HG03521 (cell line): ENCODE data around the gene TPI1.
"Not testable (repeated sequence)": the region's sequence is repeated elsewhere in the genome, so short reads cannot be mapped to it uniquely, and the experiment has no call there.

Experiments
- ATAC-seq: cut with Tn5 transposase; IDR thresholded peaks from one replicate; pipeline ENCODE4 v1.9.1; 2021; ENCODE audit warnings: mild to moderate bottlenecking, moderate library complexity; ENCODE audit not compliant: unreplicated experiment

Gene TPI1

GRCh38 chr12:6866920-6867412 lies 365 bp upstream of the TPI1 start:
- ATAC-seq, result no peak

DNA sequence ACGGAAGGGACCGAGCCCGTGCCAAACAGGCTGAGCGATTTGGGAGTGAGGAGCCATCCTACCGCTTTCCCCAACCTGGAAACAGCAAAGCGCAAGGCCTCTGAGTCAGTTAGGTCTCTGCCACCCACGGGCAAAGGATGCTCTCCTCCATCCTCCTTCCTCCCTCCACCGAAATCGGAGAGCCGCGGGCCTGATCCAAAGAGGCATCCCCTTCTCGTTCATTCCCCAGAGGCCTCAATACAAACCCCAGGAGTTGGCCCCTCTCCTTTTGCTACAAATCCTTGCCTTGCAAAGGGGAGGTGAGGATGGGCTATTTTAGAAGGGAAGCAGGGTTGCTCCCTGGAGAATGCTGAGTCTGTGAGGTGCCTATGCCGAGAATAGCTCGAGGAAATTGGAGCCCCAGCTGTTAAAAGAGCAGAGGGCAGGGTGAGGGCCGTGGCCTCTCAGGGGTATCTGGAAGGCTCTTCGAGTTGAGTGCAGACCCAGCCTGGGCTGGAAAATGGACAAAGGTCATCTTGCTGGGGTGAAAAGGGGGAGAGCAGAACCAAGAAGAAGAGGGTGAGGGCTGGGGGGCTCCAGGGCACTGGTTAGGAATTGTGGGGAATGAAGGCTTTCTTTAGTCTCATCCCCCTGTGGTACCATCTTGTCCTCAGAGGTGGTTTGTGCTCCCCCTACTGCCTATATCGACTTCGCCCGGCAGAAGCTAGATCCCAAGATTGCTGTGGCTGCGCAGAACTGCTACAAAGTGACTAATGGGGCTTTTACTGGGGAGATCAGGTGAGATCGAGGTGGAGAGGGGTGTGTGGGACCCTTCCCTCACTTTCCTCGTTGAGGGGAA lies 1.1 kb downstream of the TPI1 start:
- no peak for ATAC-seq

GRCh38 chr12:6869049-6870021 lies 2.0 kb downstream of the TPI1 start:
- ATAC-seq, result no peak

- ATAC-seq, result not testable (repeated sequence)
These were observed 3.0 kb downstream of the TPI1 start for GRCh38 chr12:6870304-6870703.

DNA sequence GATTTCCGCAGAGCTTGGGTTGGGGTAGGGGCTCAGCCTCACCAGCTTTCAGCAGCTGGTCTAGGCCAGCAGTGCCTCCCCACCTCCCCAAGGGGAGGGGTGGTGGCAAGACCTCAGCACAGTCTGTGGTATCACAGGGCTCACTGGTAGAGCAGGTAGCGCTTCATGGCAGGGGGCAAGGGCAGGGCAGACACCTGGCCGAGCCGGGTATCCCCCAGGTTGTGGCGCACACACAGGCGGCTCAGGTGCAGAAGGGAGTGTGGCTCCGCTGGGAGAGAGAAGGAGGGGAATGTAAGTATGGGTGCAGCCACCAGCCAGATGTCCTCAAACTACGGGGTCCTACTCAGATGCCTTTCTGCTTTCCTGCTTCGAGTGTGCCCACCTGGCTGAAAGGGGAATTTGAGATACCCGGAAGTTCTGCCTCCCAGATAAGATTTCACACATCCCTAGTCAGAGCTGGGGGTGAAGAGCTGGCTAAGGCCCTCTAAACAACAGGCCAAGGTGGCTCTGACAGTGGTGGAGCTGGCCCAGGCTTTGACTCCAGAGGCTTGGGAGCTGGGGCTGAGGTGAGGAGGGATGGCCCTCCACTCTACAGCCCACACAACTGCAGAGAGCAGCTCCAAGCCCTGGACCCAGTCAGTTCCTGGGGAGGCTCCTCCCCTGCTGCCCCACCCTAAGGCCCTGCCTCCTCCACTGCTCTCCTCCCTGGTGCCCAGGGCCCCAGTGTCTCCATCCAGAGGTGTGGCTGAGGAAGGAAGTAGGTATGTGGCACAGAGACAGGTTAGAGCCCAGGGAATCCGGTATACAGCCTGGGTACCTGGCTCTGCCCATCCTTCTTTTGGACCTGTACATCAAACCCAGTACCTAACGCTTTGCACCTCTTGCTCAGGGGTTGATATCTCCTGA lies 4.0 kb downstream of the TPI1 start:
- ATAC-seq, result no peak

DNA sequence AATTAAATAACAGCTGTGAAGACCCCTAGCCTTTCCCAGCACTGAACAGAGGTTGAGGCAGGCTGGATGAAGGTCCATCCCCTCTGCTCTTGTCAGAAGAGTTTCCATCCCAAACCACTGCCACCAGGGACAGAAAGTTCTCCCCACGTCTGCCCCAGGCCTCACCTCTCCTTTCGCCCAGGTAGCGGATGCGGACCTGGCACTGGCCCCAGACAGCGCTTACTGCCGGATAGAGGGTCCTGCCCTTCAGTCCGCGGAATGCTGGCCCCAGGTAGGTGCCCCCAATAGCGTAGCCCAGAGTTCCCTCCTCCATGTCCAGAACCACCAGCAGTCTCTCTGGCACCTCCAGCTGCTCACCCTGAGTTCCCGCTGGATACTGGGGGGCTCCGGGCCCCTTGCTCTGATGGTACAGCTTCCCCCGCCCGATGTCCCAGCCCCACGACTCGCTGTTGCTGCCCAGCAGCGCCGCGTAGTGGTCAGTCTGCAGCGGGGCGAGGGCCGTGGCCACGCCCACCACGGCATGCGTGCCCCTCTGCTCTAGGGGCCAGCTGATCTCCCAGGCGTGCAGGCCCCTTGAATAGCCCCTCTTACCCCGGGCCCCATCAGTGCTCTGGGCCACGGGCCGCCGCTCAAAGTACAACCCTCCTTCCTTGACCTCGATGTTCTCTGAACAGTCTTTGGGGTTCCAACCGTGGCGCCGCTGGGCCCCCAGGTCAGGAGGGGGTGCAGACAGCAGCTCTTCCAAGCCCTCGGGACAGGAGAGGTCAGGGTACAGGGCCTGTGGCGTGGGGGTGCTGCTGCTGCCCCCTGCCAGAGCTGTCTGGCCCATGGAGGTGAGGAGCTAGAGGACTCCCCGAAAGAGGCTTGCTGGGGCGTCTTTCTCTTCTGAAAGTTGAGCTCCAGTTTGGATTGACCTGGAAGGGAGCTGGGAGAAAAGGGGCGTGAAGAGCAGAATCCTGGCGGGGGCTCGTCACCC lies 5.0 kb downstream of the TPI1 start:
- ATAC-seq, result peak; percentile 24

GRCh38 chr12:6873094-6874014 lies 6.0 kb downstream of the TPI1 start, which contains the start of gene SPSB2:
SPSB2 (minus strand) TSS chr12:6873303; CDS start chr12:6872901, 402 bp downstream.
- ATAC-seq, result peak; percentile 69

GRCh38 chr12:6874015-6874368 lies 6.7 kb downstream of the TPI1 start:
- not testable (repeated sequence) for ATAC-seq

DNA sequence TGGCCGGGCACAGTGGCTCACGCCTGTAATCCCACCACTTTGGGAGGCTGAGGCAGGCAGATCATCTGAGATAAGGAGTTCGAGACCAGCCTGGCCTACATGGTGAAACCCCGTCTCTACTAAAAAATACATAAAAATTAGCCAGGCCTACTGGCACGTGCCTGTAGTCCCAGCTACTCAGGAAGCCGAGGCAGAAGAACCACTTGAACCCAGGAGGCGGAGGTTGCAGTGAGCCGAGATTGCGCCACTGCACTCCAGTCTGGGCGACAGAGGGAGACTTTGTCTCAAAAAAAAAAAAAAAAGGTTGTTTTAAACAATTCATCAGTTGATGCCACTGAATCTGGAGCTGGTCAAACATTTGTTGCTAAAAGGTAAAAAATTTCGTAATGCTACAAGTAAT lies 12.5 kb downstream of the TPI1 start:
- not testable (repeated sequence) for ATAC-seq

DNA sequence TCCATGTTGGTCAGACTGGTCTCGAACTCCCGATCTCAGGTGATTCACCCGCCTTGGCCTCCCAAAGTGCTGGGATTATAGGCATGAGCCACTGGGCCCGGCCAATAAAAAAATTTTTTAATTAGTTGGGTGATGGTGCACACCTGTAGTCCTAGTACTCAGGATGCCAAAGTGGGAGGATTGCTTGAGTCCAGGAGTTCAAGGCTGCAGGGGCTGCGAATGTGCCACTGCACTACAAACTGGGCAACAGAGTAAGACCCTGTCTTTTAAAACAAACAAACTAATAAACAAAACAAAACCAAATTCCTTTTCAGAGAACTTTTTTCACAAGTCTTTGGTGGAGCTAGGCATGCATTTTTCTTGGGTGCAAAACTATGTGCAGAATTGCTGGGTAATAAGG lies 15.9 kb downstream of the TPI1 start:
- ATAC-seq, result no peak

DNA sequence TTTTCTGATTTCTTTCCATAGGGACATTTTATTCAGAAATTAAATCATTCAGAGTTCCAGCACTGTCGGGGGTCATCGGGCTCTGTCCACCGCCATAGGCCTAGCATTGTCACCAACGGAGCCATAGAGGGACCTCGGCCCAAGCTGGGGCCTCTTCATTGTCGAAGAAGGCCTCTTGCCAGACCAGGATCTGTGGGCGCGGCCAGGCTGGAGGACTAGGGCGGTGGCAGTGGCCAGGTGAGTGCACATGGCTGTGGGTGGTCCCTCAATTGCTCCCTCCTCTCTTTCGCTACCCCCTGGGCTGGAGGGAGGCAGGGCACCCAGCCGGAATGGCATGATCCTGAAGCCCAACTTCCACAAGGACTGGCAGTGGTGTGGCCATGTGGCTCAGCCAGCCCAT lies 16.4 kb downstream of the TPI1 start:
- ATAC-seq, result no peak

DNA sequence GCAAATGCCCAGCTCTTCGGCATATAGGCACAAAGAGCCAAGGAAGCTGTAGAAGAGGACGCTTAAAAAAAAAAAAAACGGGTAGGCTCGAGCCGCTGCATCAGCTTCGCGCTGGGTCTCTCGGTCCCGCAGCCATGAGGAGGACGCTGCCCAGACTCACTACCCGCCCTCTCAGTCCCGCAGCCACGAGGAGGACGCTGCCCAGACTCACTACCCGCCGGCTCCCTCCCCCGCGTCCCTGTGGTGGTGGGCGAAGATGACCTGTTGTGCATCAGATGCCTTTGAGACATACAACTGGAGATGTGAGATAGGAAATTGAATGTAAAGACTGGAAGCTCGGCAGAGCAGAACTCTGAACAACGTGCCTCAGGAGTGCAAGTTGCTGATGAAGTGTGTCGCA lies 17.2 kb downstream of the TPI1 start:
- no peak for ATAC-seq

DNA sequence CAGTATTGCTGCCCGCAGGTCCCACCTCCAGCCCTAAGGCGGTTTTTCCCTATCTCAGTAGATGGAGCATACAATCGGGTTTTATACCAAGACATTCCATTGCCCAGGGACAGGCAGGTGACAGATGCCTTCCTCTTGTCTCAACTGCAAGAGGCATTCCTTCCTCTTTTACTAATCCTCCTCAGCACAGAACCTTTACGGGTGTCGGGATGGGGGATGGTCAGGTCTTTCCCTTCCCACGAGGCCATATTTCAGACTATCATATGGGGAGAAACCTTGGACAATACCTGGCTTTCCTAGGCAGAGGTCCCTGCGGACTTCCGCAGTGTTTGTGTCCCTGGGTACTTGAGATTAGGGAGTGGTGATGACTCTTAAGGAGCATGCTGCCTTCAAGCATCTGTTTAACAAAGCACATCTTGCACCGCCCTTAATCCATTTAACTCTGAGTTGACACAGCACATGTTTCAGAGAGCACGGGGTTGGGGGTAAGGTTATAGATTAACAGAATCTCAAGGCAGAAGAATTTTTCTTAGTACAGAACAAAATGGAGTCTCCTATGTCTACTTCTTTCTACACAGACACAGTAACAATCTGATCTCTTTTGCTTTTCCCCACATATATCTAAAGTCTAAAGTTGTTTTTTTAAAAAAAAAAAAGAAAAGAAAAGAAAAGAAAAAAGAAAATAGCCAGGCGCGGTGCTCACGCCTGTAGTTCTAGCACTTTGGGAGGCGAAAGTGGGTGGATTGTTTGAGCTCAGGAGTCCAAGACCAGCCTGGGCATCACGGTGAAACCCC lies 19.1 kb downstream of the TPI1 start:
- ATAC-seq, result not testable (repeated sequence)

- ATAC-seq, result no peak
These were observed 20.1 kb downstream of the TPI1 start for GRCh38 chr12:6887460-6887859.

DNA sequence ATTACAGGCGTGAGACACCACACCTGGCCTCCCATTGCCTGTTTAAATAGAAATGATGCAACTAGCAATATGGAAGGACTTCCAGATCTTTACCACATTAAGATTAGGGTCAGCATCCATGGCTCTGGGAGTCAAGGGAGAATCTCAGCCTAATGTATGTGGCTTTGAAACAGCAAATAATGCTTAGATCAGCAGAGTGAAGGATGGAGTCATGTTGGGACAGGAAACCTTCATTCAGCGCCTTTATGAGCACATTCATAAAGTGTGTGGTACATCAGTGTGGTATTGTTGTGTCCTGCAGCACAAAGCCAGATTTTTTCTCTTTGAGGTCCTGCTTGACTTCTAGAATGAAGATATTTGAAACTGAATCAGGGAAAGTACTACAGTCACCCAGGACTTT lies 21.0 kb downstream of the TPI1 start:
- ATAC-seq, result no peak

GRCh38 chr12:6888794-6889193 lies 21.5 kb downstream of the TPI1 start:
- ATAC-seq, result not testable (repeated sequence)

GRCh38 chr12:6889775-6890573 lies 22.6 kb downstream of the TPI1 start:
- ATAC-seq, result not testable (repeated sequence)
